Activated naive CD4-positive, alpha-beta T cell treated with anti-CD3 and anti-CD28 coated beads, Interleukin-2, amount 50 U/mL, for 24 hours (primary cell): Measurements from ENCODE around the gene CTXND1.
"Not testable (repeated sequence)": the region's sequence is repeated elsewhere in the genome, so short reads cannot be mapped to it uniquely, and the experiment has no call there.

Experiments used
- H3K27ac Mint-ChIP-seq: one replicate; pipeline ENCODE4 v1.8.0; 2021; ENCODE audit warnings: mild to moderate bottlenecking, mixed read lengths
- H3K27me3 Mint-ChIP-seq: one replicate; pipeline ENCODE4 v1.8.0; 2021; ENCODE audit warnings: mixed read lengths
- H3K36me3 Mint-ChIP-seq: one replicate; pipeline ENCODE4 v1.8.0; 2021; ENCODE audit warnings: mixed read lengths
- H3K4me1 Mint-ChIP-seq: one replicate; pipeline ENCODE4 v1.8.0; 2021; ENCODE audit warnings: mixed read lengths
- H3K4me3 Mint-ChIP-seq: one replicate; pipeline ENCODE4 v1.8.0; 2021; ENCODE audit warnings: mild to moderate bottlenecking, mixed read lengths
- H3K9me3 Mint-ChIP-seq: one replicate; pipeline ENCODE4 v1.8.0; 2021; ENCODE audit warnings: mixed read lengths

Gene CTXND1

DNA sequence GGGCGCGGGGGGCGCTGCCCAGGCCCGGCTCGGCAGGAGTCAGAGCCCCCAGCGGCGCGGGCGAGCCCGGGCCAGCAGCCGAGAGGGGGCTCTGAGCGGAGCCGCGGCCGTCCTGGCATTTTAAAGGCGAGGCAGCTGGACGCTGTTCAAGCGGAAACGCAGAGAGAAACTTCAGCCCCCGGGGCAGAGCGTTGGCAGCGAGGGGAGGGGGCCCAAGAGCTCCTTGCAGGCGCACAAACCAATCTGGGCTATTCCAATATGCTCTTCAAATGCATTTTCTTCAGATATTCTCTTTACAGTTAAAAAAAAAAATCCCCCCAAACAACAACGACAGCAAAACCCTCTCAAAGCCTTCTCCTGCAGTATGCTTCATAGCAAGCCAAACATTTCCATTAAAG is at the start of gene CTXND1:
TSS of gene CTXND1 (minus strand) at position 93 of the 398 bp plus-strand sequence. CDS start 50,264 bp downstream, outside the sequence.
- Mint-ChIP-seq H3K27ac (no peak within 1 kb of the TSS), H3K9me3 (no peaks in the 10 kb centered on the region), H3K4me1 (peaks cover 9% of the 10 kb centered on the region), H3K4me3 (peak within 1 kb of the TSS; percentile 76), H3K36me3 (no peaks in the 10 kb centered on the region), H3K27me3 (peaks cover 46% of the 10 kb centered on the region)

DNA sequence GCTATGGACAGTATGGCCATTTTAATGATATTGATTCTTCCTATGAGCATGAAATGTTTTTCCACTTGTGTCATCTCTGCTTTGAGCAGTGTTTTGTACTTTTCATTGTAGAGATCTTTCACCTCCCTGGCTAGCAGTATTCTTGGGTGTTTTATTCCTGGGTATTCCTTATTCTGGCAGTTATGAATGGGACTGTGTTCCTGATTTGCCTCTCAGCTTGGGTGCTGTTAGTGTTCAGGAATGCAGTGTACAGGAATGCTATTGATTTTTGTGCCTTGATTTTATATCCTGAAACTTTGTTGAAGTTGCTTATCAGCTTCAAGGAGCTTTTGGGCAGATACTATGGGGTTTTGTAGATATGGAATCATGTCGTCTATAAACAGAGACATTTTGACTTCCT is 49.5 kb upstream of the CTXND1 start:
- no peak overlapping the region for H3K4me3 Mint-ChIP-seq
- no peak overlapping the region for H3K27ac Mint-ChIP-seq
- no peaks in the 10 kb centered on the region for H3K36me3 Mint-ChIP-seq
- no peaks in the 10 kb centered on the region for H3K4me1 Mint-ChIP-seq
- H3K27me3 Mint-ChIP-seq, result peaks cover 2% of the 10 kb centered on the region
- H3K9me3 Mint-ChIP-seq, result peaks cover under 1% of the 10 kb centered on the region

DNA sequence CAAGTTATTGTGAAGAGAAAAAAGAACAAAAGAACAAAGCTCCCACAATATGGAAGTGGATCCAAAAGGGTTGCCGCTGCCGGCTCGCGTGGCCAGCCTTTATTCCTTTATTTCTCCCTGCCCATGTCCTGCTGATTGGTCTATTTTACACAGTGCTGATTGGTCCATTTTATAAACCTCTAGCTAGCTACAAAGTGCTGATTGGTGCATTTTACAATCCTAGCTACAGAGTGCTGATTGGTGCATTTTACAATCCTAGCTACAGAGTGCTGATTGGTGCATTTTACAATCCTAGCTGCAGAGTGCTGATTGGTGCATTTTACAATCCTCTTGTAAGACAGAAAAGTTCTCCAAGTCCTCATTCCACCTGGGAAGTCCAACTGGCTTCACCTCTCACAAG is 43.8 kb upstream of the CTXND1 start:
- not testable (repeated sequence) for H3K27ac Mint-ChIP-seq, H3K4me3 Mint-ChIP-seq, H3K9me3 Mint-ChIP-seq, H3K36me3 Mint-ChIP-seq, H3K27me3 Mint-ChIP-seq, H3K4me1 Mint-ChIP-seq

- H3K27ac Mint-ChIP-seq, result no peak overlapping the region
- peaks cover 8% of the 10 kb centered on the region for H3K27me3 Mint-ChIP-seq
- H3K36me3 Mint-ChIP-seq, result no peaks in the 10 kb centered on the region
- H3K9me3 Mint-ChIP-seq, result no peaks in the 10 kb centered on the region
- peaks cover 5% of the 10 kb centered on the region for H3K4me1 Mint-ChIP-seq
- H3K4me3 Mint-ChIP-seq, result no peak overlapping the region
These were observed 40.1 kb upstream of the CTXND1 start for GRCh38 chr15:80292079-80292478.

DNA sequence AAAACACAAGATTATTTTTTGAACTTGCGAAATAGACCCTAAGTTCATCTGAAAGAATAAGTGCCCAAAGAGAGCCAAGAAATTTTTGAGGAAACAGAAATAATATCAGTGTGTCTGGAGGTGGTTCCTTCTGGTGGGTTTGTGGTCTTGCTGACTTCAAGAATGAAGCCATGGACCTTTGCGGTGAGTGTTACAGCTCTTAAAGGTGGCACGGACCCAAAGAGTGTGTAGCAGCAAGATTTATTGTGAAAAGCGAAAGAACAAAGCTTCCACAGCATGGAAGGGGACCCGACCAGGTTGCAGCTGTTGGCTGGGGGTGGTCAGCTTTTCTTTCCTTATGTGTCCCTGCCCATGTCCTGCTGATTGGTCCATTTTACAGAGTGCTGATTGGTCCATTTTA is 38.9 kb upstream of the CTXND1 start:
- H3K27ac Mint-ChIP-seq, H3K9me3 Mint-ChIP-seq, H3K36me3 Mint-ChIP-seq, H3K4me1 Mint-ChIP-seq, H3K4me3 Mint-ChIP-seq: not testable (repeated sequence)
- peaks cover 12% of the 10 kb centered on the region for H3K27me3 Mint-ChIP-seq

DNA sequence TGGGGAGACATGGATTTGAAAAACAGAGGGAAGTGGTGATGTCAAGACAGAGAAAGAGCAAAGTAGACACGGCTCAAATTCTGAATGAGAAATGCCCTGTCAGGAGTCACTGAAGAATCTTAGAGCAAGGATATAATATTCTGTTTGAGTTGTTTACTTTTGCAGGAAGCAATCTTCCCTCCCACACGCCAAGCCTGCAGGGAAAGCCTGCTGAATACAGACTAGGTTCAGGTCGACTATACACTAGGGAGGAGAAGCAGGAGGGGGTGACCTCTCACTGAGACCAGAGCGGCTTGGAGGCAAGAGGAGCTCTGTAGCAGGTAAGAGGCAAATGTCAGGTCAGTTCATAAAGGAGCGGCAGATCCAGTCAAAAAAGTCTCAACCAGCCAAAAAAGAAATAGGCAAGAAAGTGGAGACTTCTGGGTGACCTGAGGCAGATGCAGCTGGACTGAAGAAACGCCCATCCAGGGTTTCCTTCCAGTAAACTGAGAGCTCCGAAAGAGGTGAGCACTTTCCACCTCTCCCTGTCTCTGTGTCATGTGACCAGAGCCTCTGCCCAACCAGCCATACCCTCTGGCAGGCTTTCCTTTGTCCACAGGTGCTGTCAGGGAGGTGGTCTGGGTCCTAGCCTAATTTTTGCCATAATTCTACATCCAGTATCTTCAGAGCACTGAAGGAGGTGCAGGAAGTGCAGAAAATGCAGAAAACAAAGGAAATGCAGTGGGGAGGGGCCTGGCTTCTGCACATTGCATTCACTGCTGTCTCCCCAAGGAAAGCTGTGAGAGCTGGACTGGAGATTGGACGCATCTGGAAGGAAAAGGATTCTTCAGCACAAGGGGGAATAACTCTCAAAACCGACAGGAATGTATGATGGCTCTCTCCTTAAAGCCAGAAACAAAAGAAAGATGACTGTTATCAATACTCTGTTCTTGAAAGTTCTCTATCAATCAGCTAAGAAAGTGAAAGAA is 37.8 kb upstream of the CTXND1 start:
- no peak overlapping the region for H3K27ac Mint-ChIP-seq
- H3K4me3 Mint-ChIP-seq, result no peak overlapping the region

GRCh38 chr15:80288131-80288530 is 36.1 kb upstream of the CTXND1 start:
- no peak overlapping the region for H3K27ac Mint-ChIP-seq
- no peaks in the 10 kb centered on the region for H3K36me3 Mint-ChIP-seq
- H3K4me1 Mint-ChIP-seq, result peaks cover 5% of the 10 kb centered on the region
- H3K27me3 Mint-ChIP-seq, result peaks cover 7% of the 10 kb centered on the region
- no peaks in the 10 kb centered on the region for H3K9me3 Mint-ChIP-seq
- H3K4me3 Mint-ChIP-seq, result no peak overlapping the region

More for the DNA sequence above, 37.8 kb upstream of the CTXND1 start:
- Mint-ChIP-seq H3K36me3 (no peaks in the 10 kb centered on the region), H3K9me3 (no peaks in the 10 kb centered on the region), H3K27me3 (peaks cover 12% of the 10 kb centered on the region), H3K4me1 (peaks cover 5% of the 10 kb centered on the region)

DNA sequence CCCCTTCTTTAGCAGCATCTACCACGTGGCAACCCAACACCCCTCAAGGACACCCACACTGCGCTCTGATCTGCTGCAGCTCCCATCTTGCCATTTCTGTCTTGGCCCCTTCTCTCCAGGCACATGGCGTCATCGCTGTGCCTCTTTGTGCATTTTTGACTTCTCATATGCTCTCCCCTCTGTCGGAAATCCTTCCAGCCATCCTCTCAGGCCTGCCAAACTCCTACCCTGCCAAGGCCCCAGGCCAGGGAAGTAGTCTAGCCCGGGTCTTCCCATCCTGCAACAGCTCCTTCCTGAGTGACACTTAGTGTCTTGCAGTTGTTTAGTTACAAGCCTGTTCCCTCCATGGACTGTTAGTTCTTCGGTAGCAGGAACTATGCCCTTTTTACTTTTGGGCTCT is 34.0 kb upstream of the CTXND1 start:
- Mint-ChIP-seq H3K27ac (no peak overlapping the region), H3K36me3 (no peaks in the 10 kb centered on the region), H3K4me1 (peaks cover 5% of the 10 kb centered on the region), H3K4me3 (no peak overlapping the region), H3K9me3 (no peaks in the 10 kb centered on the region), H3K27me3 (peaks cover 4% of the 10 kb centered on the region)

DNA sequence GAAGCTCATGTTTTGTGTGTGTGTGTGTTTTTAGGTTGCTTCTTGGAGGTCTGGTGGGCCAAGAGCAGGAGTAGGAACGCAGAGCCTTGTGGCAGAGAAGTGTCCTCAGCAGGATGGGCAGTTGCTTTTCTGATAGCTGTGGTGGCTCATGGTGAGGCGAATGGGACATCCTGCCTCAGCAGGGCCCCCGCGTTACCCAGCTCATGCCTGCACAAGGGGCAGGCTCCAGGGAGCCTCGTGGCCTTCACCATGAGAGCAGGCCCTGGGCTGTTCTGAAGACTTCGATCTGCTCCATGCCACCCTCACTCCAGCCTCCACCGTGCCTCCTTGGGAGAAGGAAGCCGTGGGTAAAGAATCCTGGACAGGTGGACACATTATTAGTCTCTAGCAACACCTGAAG is 33.4 kb upstream of the CTXND1 start:
- peaks cover 4% of the 10 kb centered on the region for H3K27me3 Mint-ChIP-seq
- no peaks in the 10 kb centered on the region for H3K36me3 Mint-ChIP-seq
- peaks cover 4% of the 10 kb centered on the region for H3K4me1 Mint-ChIP-seq
- H3K9me3 Mint-ChIP-seq, result no peaks in the 10 kb centered on the region
- H3K27ac Mint-ChIP-seq, result no peak overlapping the region
- H3K4me3 Mint-ChIP-seq, result no peak overlapping the region

GRCh38 chr15:80283531-80283930 is 31.5 kb upstream of the CTXND1 start:
- Mint-ChIP-seq H3K36me3 (no peaks in the 10 kb centered on the region), H3K4me1 (no peaks in the 10 kb centered on the region), H3K9me3 (no peaks in the 10 kb centered on the region), H3K4me3 (no peak overlapping the region), H3K27ac (no peak overlapping the region), H3K27me3 (peaks cover 4% of the 10 kb centered on the region)

- Mint-ChIP-seq H3K27me3 (peaks cover 2% of the 10 kb centered on the region), H3K9me3 (no peaks in the 10 kb centered on the region), H3K27ac (no peak overlapping the region), H3K4me1 (no peaks in the 10 kb centered on the region), H3K36me3 (no peaks in the 10 kb centered on the region), H3K4me3 (no peak overlapping the region)
These were observed 25.1 kb upstream of the CTXND1 start for GRCh38 chr15:80277147-80277546.

GRCh38 chr15:80275961-80276360 is 23.9 kb upstream of the CTXND1 start:
- H3K27ac Mint-ChIP-seq, result no peak overlapping the region
- no peaks in the 10 kb centered on the region for H3K9me3 Mint-ChIP-seq
- no peaks in the 10 kb centered on the region for H3K4me1 Mint-ChIP-seq
- H3K36me3 Mint-ChIP-seq, result no peaks in the 10 kb centered on the region
- H3K4me3 Mint-ChIP-seq, result no peak overlapping the region
- H3K27me3 Mint-ChIP-seq, result peaks cover 2% of the 10 kb centered on the region

DNA sequence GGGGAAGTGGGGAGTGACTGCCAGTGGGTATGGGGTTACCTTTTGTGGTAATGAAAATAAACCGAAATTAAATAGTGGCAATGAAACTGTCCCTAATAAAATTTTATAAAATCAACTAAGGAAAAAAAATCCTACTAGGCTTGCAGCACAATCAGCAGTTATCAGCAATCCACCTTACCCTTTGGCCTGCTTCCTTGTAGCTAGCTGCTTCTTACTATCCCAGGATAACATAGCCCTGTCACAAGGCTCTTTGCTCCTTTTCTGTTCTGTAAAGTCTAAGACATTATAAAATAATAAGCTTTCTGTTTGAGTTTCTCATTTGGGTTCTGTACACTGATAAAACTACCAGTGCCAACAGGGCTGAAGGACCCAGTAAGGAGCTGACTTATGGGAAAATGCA is 23.0 kb upstream of the CTXND1 start:
- Mint-ChIP-seq H3K9me3 (no peaks in the 10 kb centered on the region), H3K4me1 (no peaks in the 10 kb centered on the region), H3K4me3 (no peak overlapping the region), H3K27me3 (peaks cover 2% of the 10 kb centered on the region), H3K36me3 (no peaks in the 10 kb centered on the region), H3K27ac (no peak overlapping the region)

- H3K36me3 Mint-ChIP-seq, result no peaks in the 10 kb centered on the region
- no peaks in the 10 kb centered on the region for H3K4me1 Mint-ChIP-seq
- H3K4me3 Mint-ChIP-seq, result no peak overlapping the region
- H3K27ac Mint-ChIP-seq, result no peak overlapping the region
- H3K9me3 Mint-ChIP-seq, result no peaks in the 10 kb centered on the region
- peaks cover 2% of the 10 kb centered on the region for H3K27me3 Mint-ChIP-seq
These were observed 22.5 kb upstream of the CTXND1 start for GRCh38 chr15:80274554-80274953.

DNA sequence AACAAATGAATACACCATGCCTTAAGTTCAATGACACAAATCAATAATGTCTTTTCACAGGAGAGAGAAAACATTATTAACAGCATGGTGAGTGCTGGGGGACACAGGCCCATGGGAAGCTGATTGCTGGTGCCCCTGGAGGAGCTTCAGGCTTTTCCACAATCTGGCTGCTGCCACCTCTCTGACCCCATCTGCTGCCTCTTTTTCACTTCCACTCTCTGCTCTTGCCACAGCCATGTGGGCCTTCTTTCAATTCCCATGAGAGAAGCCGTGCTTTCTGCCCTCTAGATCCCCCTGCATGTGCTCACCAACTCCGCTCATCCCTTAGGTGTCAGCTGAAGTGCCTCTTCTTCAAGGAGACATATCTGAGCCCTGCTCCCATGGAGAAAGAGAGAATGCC is 21.0 kb upstream of the CTXND1 start:
- Mint-ChIP-seq H3K27me3 (peaks cover 2% of the 10 kb centered on the region), H3K9me3 (no peaks in the 10 kb centered on the region), H3K27ac (no peak overlapping the region), H3K4me3 (no peak overlapping the region), H3K36me3 (no peaks in the 10 kb centered on the region), H3K4me1 (no peaks in the 10 kb centered on the region)

- Mint-ChIP-seq H3K4me1 (no peaks in the 10 kb centered on the region), H3K27me3 (peaks cover 5% of the 10 kb centered on the region), H3K9me3 (no peaks in the 10 kb centered on the region), H3K36me3 (no peaks in the 10 kb centered on the region), H3K27ac (no peak overlapping the region), H3K4me3 (no peak overlapping the region)
These were observed 18.5 kb upstream of the CTXND1 start for GRCh38 chr15:80270472-80270871.

- Mint-ChIP-seq H3K27ac (no peak overlapping the region), H3K36me3 (no peaks in the 10 kb centered on the region), H3K9me3 (no peaks in the 10 kb centered on the region), H3K4me1 (no peaks in the 10 kb centered on the region), H3K27me3 (peaks cover 5% of the 10 kb centered on the region), H3K4me3 (no peak overlapping the region)
These were observed 16.1 kb upstream of the CTXND1 start for GRCh38 chr15:80268101-80268500.
